Peyer's patch (tissue), 4 donors: ENCODE results near the gene MIPOL1.

Source experiments
- POLR2A ChIP-seq, 2 donors: fragments of 450-650 bp; IDR thresholded peaks; one replicate each; pipeline ENCODE4 v1.5.1; 2017; ENCODE audit warnings: antibody characterized with exemption in 2 of 2, mild to moderate bottlenecking in 2 of 2, moderate library complexity in 2 of 2
- TF ChIP-seq, protein P1 (sequence below), 6 experiments: fragments of 450-650 bp in 4 of 6; fragments of 200-600 bp in 2 of 6; sonication (generic) in 1 of 6; IDR thresholded peaks; one replicate each; pipeline ENCODE4 v1.5.1; 2017 to 2019; ENCODE audit warnings: antibody characterized with exemption in 6 of 6, mild to moderate bottlenecking in 3 of 6, moderate library complexity in 1 of 6

DNA sequence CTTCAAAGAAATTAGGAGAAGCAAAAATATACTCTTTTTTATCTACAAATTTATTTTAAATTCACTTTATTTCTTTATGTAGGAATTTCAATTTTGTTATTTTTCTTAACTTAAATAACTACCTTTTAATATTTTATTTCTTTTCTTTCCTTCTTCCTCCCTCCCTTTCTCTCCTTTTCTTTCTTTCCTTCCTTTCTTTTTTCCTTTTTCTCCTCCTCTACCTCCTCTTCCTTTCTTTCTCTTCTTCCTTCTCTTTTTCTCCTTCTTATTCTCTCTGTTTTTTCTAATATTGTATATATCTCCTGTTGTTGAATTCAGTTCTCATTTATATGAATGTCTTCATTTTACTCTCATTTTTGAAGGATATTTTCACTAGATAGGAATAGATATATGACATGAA lies 127.6 kb downstream of the MIPOL1 start:
- TF ChIP-seq, protein P1, sequence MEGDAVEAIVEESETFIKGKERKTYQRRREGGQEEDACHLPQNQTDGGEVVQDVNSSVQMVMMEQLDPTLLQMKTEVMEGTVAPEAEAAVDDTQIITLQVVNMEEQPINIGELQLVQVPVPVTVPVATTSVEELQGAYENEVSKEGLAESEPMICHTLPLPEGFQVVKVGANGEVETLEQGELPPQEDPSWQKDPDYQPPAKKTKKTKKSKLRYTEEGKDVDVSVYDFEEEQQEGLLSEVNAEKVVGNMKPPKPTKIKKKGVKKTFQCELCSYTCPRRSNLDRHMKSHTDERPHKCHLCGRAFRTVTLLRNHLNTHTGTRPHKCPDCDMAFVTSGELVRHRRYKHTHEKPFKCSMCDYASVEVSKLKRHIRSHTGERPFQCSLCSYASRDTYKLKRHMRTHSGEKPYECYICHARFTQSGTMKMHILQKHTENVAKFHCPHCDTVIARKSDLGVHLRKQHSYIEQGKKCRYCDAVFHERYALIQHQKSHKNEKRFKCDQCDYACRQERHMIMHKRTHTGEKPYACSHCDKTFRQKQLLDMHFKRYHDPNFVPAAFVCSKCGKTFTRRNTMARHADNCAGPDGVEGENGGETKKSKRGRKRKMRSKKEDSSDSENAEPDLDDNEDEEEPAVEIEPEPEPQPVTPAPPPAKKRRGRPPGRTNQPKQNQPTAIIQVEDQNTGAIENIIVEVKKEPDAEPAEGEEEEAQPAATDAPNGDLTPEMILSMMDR (IDR thresholded peaks at IDR 0.05), result no peak
- TF ChIP-seq POLR2A (IDR thresholded peaks at IDR 0.05), result no peak
